Subcutaneous adipose tissue (tissue), 4 donors: ENCODE measurements around the gene CDNF. TPM values are rescaled to one million over a fixed set of nuclear protein-coding genes. Genes with fewer than 3 reads are reported as not detected.

Experiments
- CTCF ChIP-seq: fragments of 450-650 bp; IDR thresholded peaks from one replicate; pipeline ENCODE4 v1.5.1; 2016; ENCODE audit warnings: low read depth, mild to moderate bottlenecking, control low read depth, antibody characterized with exemption, moderate library complexity
- total RNA-seq, 4 donors: library from RNA; depleted of rRNA; stranded (reverse); fragments of >200 nt; gene quantifications; one replicate each; pipeline ENCODE4 v1.1.0, GENCODE V29; 2016

The CDNF gene
- total RNA-seq, 4 donors from 2014 or later, result 2.0 to 6.8 (median 2.7) TPM

- TF ChIP-seq CTCF, result no peak
These were observed 657 bp downstream of the CDNF start for GRCh38 chr10:14837003-14837756.

- TF ChIP-seq CTCF, result no peak
These were observed 1.6 kb downstream of the CDNF start for GRCh38 chr10:14836208-14836607.

- TF ChIP-seq CTCF, result no peak
These were observed 4.7 kb downstream of the CDNF start for GRCh38 chr10:14833106-14833505.

- no peak for TF ChIP-seq CTCF
These were observed 11.6 kb downstream of the CDNF start for GRCh38 chr10:14826076-14826829.

GRCh38 chr10:14823966-14824365, 13.9 kb downstream of the CDNF start:
- TF ChIP-seq CTCF, result no peak

- TF ChIP-seq CTCF, result no peak
These were observed 14.7 kb downstream of the CDNF start for GRCh38 chr10:14822879-14823755.
